Cortex of kidney (tissue), 1 donor: ENCODE measurements around the gene KIRREL2.
"Not testable (repeated sequence)": the region's sequence is repeated elsewhere in the genome, so short reads cannot be mapped to it uniquely, and the experiment has no call there.

ENCODE experiments used
- DNase-seq: peaks from one replicate; lab custom pipeline; 2025; lab: John Stamatoyannopoulos, UW

Gene KIRREL2

GRCh38 chr19:35856546-35857149 lies at the start of gene KIRREL2:
KIRREL2 (plus strand) TSS chr19:35856911; CDS start chr19:35857120, 209 bp downstream.
- DNase-seq = no peak

GRCh38 chr19:35807633-35808032 lies 49.1 kb upstream of the KIRREL2 start:
- no peak for DNase-seq

GRCh38 chr19:35811317-35812219 lies 45.1 kb upstream of the KIRREL2 start:
- DNase-seq = no peak

- DNase-seq = no peak
These were observed 44.3 kb upstream of the KIRREL2 start, which contains the start of gene PRODH2 for GRCh38 chr19:35812220-35813042. PRODH2 (minus strand) TSS chr19:35812845; CDS start chr19:35812805, 40 bp downstream.

DNA sequence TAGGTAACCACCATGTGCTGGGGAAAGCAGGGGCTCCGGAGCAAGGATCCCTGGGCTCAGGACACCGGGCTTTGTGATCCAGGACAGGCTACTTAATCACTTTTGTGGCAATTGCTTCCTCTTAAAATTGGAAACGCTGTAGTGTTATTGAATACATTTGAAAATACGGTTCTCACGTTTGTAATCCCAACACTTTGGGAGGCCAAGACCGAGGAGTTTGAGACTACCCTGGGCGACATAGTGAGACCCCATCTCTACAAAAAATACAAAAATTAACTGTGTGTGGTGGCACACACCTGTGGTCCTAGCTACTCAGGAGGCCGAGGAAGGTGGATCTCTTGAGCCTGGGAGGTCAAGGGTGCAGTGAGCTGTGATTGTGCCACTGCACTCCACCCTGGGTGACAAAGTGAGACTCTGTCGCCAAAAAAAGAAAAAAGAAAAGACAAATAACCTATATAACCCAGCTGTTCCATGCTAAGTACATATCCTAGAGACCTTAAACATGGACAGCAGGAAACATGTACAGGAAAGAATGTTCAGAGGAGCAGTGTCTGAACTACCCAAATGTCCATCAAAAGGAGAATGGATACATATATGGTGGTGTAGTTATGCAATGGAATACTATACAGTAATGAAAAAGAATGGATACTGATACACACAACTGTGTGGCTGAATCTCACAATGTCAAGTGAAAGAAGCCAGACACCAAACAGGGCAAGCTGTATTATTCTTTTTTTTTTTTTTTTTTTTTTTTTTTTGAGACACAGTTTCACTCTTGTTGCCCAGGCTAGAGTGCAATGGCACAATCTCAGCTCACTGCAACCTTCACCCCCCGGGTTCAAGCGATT lies 43.4 kb upstream of the KIRREL2 start:
- DNase-seq = no peak

DNA sequence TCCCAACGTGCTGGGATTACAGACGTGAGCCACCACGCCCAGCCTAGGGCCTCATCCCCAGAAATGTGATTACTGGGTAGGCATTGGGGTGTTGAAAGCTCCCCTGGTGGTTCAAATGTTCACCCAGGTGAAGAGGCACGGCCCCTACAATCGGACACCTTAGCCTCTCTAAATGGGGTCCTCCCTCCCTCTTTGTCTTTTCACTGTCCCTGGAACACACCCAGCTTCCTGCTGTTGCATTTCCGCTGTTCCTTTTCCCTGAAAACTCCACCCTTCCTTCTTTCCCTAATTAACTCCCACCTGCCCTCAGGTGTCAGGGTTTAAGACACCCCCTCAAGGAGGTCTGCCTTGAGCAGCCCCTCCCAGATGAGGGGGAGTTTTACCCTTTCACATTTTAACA lies 40.4 kb upstream of the KIRREL2 start:
- no peak for DNase-seq

GRCh38 chr19:35816846-35817245 lies 39.9 kb upstream of the KIRREL2 start:
- DNase-seq = no peak

DNA sequence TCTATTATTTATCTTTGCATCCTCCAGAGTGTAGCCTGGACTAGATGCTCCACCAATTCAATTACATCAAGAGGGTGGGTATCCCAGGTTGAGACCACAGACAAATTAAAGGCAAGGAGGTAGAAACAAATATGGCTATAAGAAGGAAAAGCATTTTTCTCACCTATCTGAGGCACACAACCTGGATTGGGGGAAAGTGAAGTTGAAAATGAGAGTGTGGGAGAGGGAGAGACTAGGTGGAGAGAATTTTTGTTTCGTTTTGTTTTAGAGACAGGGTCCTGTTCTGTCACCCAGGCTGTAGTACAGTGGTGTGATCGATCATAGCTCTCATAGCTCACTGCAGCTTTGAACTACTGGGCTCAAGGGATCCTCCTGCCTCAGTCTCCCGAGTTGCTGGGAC lies 38.3 kb upstream of the KIRREL2 start:
- no peak for DNase-seq

DNA sequence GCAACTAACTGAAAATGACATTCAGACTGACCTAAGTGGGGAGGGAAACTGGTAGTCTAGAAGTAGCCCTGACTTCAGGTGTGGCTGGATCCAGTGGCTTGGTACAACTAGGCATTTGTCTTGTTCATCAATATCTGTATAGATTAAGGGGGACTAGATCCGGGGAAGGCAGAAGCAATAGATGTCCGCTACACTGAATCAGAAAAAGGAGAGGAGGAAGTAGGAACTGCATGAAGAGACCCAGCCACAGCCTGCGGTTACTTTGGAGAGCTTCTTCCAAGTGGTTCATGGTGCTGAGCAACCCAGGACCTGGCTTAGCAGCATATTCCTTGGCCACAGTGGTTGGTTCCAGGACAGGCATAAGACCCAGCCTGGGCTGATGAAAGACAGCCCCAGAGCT lies 34.1 kb upstream of the KIRREL2 start:
- no peak for DNase-seq

GRCh38 chr19:35824150-35824549 lies 32.6 kb upstream of the KIRREL2 start:
- DNase-seq = no peak

- DNase-seq = no peak
These were observed 27.9 kb upstream of the KIRREL2 start for GRCh38 chr19:35828692-35829301.

DNA sequence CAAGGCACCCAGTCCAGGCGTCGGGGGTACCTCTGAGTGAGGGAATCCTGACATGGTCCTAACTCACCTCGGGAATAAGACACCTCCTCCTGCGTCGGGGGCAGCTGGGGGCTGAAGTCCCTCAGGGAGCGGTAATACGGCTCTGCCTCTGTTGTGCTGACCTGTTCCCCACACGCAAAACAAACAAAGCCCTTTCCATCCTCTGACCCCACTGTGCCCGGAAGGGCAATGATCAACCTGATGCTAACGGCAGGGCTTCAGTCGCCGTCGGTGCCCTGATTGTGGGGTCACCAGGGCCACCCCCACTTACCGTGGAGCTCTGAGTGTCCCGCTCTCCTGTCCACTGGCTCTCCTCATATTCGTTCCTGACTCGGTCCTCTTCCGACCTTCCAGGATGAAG lies 25.7 kb upstream of the KIRREL2 start:
- no peak for DNase-seq

- DNase-seq = no peak
These were observed 24.7 kb upstream of the KIRREL2 start for GRCh38 chr19:35832054-35832453.

DNA sequence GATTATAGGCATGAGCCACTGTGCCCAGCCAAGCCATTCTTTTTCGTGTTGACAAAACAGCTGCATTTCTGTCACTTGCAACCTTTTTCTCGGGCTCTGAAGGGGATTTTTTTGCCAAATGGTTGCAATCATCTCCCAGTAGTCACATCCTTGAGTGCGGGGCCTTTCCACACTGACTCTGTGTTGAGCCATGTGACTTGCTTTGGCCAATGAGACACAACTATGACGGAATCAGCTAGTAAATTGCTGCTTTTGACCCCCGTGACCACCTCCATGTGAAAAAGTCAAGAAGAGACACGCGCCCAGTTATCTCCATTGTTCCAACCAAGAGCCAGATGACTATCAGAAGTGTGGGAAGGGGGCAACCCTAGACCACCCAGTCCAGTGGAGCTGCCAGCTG lies 22.7 kb upstream of the KIRREL2 start:
- DNase-seq = no peak

DNA sequence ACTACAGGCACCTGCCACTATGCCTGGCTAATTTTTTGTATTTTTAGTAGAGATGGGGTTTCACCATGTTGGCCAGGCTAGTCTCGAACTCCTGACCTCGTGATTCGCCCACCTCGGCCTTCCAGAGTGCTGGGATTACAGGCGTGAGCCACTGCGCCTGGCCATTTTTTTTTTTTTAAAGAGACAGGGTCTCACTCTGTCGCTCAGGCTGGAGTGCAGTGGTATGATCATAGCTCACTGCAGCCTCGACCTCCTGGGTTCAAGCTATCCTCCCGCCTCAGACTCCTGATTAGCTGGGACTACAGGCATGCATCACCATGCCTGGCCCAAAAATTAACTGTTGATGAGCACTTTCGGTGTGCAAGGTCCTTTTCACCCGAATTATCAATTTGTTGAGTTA lies 20.6 kb upstream of the KIRREL2 start:
- not testable (repeated sequence) for DNase-seq

- no peak for DNase-seq
These were observed 14.6 kb upstream of the KIRREL2 start for GRCh38 chr19:35841961-35842595.

- no peak for DNase-seq
These were observed 13.9 kb upstream of the KIRREL2 start for GRCh38 chr19:35842666-35843272.

DNA sequence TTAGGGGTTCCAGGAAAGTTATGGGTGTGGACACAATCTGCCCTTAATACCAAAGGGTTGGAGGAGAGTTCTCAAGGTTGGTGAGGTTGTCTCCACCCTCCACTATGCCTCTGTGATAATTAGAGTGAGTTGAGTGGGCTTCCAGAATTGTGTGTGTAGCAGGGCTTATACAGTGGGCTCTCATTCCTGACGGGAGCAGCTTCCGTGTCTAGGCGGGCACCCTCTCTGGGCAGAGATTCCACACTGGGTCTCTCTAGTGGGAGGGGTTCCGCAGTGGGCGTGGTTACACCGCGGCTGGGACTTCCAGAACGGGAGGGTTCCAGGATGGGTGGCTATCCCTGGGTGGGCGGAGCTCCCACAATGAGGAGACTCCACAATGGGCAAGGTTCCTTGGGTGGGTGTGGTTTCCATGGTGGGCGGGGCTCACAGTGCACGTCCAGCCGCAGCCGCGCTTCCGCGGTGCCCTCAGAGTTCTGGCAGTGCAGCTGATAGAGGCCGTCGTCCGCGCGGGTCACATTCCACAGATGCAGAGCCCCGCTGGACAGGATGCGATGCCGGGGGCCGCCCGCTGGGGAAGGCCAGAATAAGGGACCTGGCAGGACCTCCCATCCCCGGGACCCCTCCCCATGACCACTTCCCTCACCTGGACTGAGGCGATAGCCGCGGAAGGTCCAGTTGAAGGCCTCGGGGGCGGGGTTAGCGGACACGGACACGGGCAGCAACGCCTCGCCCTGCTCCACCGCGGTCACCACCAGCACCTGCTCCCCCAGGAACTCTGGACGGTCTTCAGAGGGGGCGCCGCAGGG lies 12.8 kb upstream of the KIRREL2 start:
- DNase-seq = no peak

DNA sequence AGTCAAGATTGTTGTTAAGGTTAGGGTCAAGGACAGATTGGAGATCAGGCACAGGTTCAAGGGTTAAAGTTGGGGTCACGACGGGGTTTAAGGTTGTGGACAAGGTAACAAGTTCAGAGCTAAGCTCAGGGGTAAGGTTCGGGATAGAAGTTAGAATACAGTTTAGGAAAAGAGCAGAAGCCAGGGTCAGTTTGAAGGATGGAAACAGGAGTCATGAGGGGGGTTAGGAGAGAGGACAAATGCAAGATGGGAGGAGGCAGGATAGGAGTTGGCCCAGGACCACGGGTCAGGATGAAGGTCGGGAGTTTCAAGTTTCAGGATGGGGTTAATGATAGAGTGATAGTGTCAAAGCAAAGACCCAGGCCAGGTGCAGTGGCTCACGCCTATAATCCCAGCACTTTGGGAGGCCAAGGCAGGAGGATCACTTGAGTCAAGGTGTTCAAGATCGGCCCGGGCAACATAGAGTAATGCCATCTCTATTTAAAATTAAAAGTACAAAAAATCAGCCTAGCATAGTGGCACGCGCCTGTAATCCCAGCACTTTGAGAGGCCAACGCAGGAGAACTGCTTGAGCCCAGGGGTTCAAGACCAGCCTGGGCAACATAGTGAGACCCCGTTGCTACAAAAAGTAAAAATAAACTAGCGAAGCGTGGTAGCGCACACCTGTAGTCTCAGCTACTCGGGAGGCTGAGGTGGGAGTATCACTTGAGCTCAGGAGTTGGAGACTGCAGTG lies 12.1 kb upstream of the KIRREL2 start:
- no peak for DNase-seq
